HepG2 (cell line): ENCODE data around the gene SNU13. TPM values are rescaled to one million over a fixed set of nuclear protein-coding genes. Genes with fewer than 3 reads are reported as not detected.

ENCODE experiments used
- CBX1 ChIP-seq: IDR thresholded peaks from one replicate; pipeline ENCODE4 v1.6.1; 2016; ENCODE audit warnings: antibody characterized with exemption, low read depth
- DBP ChIP-seq: sonication (generic); formaldehyde crosslinking; IDR thresholded peaks from 2 replicates; pipeline ENCODE4 v1.4.0; 2020; ENCODE audit warnings: missing genetic modification reagents; ENCODE audit errors: not compliant biosample characterization
- FOXO4 ChIP-seq: sonication (generic); formaldehyde crosslinking; conservative IDR thresholded peaks from 2 replicates; pipeline ENCODE4 v1.8.1; 2023; ENCODE audit warnings: missing genetic modification reagents
- HOXA3 ChIP-seq: sonication (generic); formaldehyde crosslinking; IDR thresholded peaks from 2 replicates; pipeline ENCODE4 v1.5.0; 2020; ENCODE audit warnings: missing genetic modification reagents
- IRF1 ChIP-seq: sonication (generic); formaldehyde crosslinking; IDR thresholded peaks from 2 replicates; pipeline ENCODE4 v1.4.0; 2020; ENCODE audit warnings: low read depth, mild to moderate bottlenecking, missing genetic modification reagents
- KAT2B ChIP-seq: fragments of 150-350 bp; IDR thresholded peaks from 2 replicates; pipeline ENCODE4 v1.6.1; 2014; ENCODE audit warnings: low read depth, low read length, borderline replicate concordance
- KAT7 ChIP-seq: IDR thresholded peaks from 2 replicates; pipeline ENCODE4 v1.6.1; 2018; ENCODE audit warnings: borderline replicate concordance, missing compliant biosample characterization
- KDM4B ChIP-seq: sonication (generic); formaldehyde crosslinking; IDR thresholded peaks from 2 replicates; pipeline ENCODE4 v1.4.0; 2020; ENCODE audit warnings: missing genetic modification reagents
- MED8 ChIP-seq: sonication (generic); formaldehyde crosslinking; IDR thresholded peaks from 2 replicates; pipeline ENCODE4 v1.8.1; 2023; ENCODE audit warnings: mild to moderate bottlenecking, missing genetic modification reagents; ENCODE audit not compliant: insufficient replicate concordance
- NFE2 ChIP-seq: sonication (generic); formaldehyde crosslinking; IDR thresholded peaks from 2 replicates; pipeline ENCODE4 v1.4.0; 2020; ENCODE audit warnings: missing genetic modification reagents
- PRMT3 ChIP-seq: sonication (generic); formaldehyde crosslinking; IDR thresholded peaks from 2 replicates; pipeline ENCODE4 v1.8.1; 2022; ENCODE audit warnings: low read depth, mild to moderate bottlenecking, moderate library complexity, missing genetic modification reagents, borderline replicate concordance
- RFXAP ChIP-seq: sonication (generic); formaldehyde crosslinking; IDR thresholded peaks from 2 replicates; pipeline ENCODE4 v1.4.0; 2020; ENCODE audit warnings: missing genetic modification reagents, borderline replicate concordance
- THYN1 ChIP-seq: sonication (generic); formaldehyde crosslinking; IDR thresholded peaks from 2 replicates; pipeline ENCODE4 v1.8.1; 2023; ENCODE audit warnings: low read depth, mild to moderate bottlenecking, moderate library complexity, missing genetic modification reagents, borderline replicate concordance
- ZBTB33 ChIP-seq: sonication (generic); formaldehyde crosslinking; IDR thresholded peaks from 2 replicates; pipeline ENCODE4 v1.4.0; 2020; ENCODE audit warnings: missing genetic modification reagents
- ZNF468 ChIP-seq: sonication (generic); formaldehyde crosslinking; IDR thresholded peaks from 2 replicates; pipeline ENCODE4 v1.8.0; 2022; ENCODE audit warnings: mild to moderate bottlenecking, moderate library complexity, missing genetic modification reagents
- ZNF558 ChIP-seq: sonication (generic); formaldehyde crosslinking; IDR thresholded peaks from 2 replicates; pipeline ENCODE4 v1.9.0; 2022; ENCODE audit warnings: mild to moderate bottlenecking, missing genetic modification reagents, borderline replicate concordance
- ZNF652 ChIP-seq: IDR thresholded peaks from 2 replicates; pipeline ENCODE4 v1.6.1; 2016; ENCODE audit warnings: low read depth, borderline replicate concordance
- ZSCAN31 ChIP-seq: sonication (generic); formaldehyde crosslinking; IDR thresholded peaks from 2 replicates; pipeline ENCODE4 v1.5.0; 2020; ENCODE audit warnings: low read depth, mild to moderate bottlenecking, missing genetic modification reagents
- polyA plus RNA-seq, 8 experiments: library from polyadenylated mRNA; depleted of rRNA in 3 of 8; stranded (reverse) in 7 of 8; unstranded in 1 of 8; fragments of >200 nt; fragmentation: Illumina TruSeq in 4 of 8; extraction: Trizol in 4 of 8; gene quantifications; 2 replicates each; pipeline versions ENCODE4 v1.2.1 to v1.2.3, GENCODE V29; 2011 to 2016; ENCODE audit warnings: low read depth in 4 of 8, missing spikeins in 1 of 8, mixed read lengths in 1 of 8; ENCODE audit not compliant: insufficient read depth in 1 of 8
- total RNA-seq, 5 experiments: library from RNA; depleted of rRNA; stranded (reverse); fragments of >200 nt; fragmentation: Illumina TruSeq; extraction: Trizol; gene quantifications; 2 replicates each; pipeline ENCODE4 v1.2.3, GENCODE V29; 2016; ENCODE audit warnings: low read depth in 1 of 5
- TF ChIP-seq, protein P1 (sequence below), 2 experiments: IDR thresholded peaks; 2 replicates each; pipeline ENCODE4 v1.6.1; 2011 to 2012; ENCODE audit warnings: low read length in 2 of 2, borderline replicate concordance in 1 of 2, low read depth in 1 of 2, mild to moderate bottlenecking in 1 of 2, moderate library complexity in 1 of 2

SNU13 gene
- total and polyA plus RNA-seq, 2 of the 13 experiments (the other 11 are each of a cell fraction or from before 2014, with no cell fraction given), result 203 to 287 TPM

- TF ChIP-seq, protein P1, sequence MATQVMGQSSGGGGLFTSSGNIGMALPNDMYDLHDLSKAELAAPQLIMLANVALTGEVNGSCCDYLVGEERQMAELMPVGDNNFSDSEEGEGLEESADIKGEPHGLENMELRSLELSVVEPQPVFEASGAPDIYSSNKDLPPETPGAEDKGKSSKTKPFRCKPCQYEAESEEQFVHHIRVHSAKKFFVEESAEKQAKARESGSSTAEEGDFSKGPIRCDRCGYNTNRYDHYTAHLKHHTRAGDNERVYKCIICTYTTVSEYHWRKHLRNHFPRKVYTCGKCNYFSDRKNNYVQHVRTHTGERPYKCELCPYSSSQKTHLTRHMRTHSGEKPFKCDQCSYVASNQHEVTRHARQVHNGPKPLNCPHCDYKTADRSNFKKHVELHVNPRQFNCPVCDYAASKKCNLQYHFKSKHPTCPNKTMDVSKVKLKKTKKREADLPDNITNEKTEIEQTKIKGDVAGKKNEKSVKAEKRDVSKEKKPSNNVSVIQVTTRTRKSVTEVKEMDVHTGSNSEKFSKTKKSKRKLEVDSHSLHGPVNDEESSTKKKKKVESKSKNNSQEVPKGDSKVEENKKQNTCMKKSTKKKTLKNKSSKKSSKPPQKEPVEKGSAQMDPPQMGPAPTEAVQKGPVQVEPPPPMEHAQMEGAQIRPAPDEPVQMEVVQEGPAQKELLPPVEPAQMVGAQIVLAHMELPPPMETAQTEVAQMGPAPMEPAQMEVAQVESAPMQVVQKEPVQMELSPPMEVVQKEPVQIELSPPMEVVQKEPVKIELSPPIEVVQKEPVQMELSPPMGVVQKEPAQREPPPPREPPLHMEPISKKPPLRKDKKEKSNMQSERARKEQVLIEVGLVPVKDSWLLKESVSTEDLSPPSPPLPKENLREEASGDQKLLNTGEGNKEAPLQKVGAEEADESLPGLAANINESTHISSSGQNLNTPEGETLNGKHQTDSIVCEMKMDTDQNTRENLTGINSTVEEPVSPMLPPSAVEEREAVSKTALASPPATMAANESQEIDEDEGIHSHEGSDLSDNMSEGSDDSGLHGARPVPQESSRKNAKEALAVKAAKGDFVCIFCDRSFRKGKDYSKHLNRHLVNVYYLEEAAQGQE (IDR thresholded peaks at IDR 0.05; ENCODE audit: borderline replicate concordance in 1 of 2, low read depth in 1 of 2, low read length in 2 of 2), result no peak
- TF ChIP-seq KAT7 (CRISPR knock-in tag) (no peak), ZBTB33 (CRISPR knock-in tag) (0 out of 2 replicates have a peak, but pooled peaks have one; percentile 12), ZNF652 (CRISPR knock-in tag) (0 out of 2 replicates have a peak, but pooled peaks have one; percentile 20), ZNF468 (CRISPR knock-in tag) (no peak), MED8 (CRISPR knock-in tag) (no peak), KDM4B (CRISPR knock-in tag) (no peak), CBX1 (no peak), NFE2 (no peak), ZNF558 (0 out of 2 replicates have a peak, but pooled peaks have one; percentile 45), RFXAP (no peak), HOXA3 (CRISPR knock-in tag) (peak; percentile 40; the same call in 1 of the 2 replicates), IRF1 (CRISPR knock-in tag) (no peak), DBP (no peak), FOXO4 (no peak), THYN1 (CRISPR knock-in tag) (no peak), KAT2B (no peak), PRMT3 (CRISPR knock-in tag) (no peak), ZSCAN31 (0 out of 2 replicates have a peak, but pooled peaks have one; percentile 38)
Measured at GRCh38 chr22:41697126-41697775, 8.6 kb upstream of the SNU13 start (continued).
